HG03460 (cell line): Measurements from ENCODE around the gene CHST2.
"Not testable (repeated sequence)": the region's sequence is repeated elsewhere in the genome, so short reads cannot be mapped to it uniquely, and the experiment has no call there.

Experiments
- ATAC-seq: cut with Tn5 transposase; IDR thresholded peaks from one replicate; pipeline ENCODE4 v1.9.1; 2021; ENCODE audit not compliant: unreplicated experiment

Gene CHST2, protein sequence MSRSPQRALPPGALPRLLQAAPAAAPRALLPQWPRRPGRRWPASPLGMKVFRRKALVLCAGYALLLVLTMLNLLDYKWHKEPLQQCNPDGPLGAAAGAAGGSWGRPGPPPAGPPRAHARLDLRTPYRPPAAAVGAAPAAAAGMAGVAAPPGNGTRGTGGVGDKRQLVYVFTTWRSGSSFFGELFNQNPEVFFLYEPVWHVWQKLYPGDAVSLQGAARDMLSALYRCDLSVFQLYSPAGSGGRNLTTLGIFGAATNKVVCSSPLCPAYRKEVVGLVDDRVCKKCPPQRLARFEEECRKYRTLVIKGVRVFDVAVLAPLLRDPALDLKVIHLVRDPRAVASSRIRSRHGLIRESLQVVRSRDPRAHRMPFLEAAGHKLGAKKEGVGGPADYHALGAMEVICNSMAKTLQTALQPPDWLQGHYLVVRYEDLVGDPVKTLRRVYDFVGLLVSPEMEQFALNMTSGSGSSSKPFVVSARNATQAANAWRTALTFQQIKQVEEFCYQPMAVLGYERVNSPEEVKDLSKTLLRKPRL

DNA sequence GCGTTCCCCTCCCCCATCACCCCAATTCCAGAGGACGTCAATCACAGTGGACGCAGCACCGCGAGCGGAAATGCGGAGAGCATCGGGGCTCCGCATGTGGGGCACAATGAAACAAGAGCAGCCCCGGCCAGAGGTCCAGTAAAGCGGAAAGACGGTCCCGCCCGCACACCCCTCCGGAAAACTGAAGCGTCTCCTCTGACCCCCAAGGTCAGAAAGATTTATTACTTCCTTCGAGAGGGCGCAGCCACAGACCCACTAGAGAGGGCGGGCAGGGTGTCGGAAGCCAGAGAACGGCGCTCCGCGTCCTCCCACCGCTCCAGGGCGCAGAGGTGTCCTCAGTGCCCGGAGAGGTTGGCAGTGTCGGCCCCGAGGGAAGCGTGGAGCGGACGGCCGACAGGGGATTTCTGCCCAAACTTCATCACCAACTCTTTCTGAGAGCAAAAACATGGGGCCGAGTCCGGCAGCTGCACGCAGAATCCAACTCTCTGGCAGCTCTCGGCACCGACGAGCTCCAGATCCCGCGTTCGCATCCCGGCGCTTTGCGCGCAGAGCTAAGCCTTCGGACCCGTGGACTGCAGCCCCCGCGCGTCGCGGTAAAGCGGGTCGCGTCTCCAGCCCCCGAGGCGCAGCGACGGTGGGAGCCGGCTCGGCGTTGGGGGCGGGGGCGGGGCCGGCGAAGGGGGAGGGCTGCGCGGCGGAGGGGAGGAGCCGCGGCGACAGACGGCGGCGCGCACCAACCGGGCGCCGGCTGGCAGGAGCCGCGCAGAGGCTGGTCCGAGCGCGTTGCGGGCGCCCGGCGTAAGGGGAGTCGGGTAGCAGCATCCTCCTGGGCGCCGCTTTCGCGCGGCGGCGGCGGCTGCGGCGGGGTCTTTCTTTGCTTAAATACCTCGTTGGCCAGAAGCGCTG is at the start of gene CHST2:
CHST2 (plus strand) TSS at position 763 of the 906 bp plus-strand sequence. CDS start 1,046 bp downstream, outside the sequence.
- ATAC-seq, result peak; percentile 81

DNA sequence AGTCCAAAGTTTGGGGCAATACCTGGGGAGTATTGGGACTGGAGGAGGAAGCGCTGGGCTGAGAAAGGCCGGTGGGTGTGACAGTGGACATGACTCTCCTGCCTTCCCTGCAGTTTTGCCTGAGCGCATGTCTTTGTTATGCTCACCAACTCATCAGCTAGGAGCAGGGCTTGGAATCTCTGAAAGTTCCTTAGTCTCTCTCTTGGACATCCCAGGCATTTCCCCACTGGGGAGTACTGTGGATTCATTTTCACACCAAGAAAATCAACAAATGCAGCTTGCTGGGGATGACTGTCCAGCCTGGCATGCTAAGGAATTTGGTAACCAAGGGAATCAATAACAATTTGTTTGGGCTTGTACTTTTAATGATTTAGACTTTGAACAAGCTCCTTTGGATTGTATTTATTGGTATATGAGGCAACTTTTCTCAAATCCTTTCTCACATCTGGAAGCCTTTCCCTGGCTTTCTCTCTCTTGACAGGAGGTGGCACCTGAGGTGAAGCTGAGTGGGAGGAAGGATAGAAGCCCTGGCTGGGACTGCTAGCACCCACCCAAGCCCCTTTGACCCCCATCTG is 48.5 kb upstream of the CHST2 start:
- no peak for ATAC-seq

DNA sequence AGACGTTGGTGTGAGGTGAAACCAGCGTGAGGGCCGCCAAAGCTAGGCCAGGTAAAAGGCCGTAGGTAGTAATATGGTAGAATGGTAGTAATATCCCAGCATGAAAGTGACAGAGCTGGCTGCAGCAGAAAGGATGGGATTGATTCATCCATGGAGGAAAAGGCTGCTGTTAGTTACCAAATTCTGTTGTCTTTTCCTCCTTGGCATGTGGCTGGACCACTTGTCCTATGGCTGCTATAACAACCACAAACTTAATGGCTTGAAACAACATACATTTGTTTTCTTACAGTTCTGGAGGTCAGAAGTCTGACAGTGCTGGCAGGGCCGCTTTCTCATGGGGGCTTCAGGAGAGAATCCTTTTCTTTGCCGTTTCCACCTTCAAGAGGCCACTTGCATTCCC is 47.8 kb upstream of the CHST2 start:
- ATAC-seq, result no peak

DNA sequence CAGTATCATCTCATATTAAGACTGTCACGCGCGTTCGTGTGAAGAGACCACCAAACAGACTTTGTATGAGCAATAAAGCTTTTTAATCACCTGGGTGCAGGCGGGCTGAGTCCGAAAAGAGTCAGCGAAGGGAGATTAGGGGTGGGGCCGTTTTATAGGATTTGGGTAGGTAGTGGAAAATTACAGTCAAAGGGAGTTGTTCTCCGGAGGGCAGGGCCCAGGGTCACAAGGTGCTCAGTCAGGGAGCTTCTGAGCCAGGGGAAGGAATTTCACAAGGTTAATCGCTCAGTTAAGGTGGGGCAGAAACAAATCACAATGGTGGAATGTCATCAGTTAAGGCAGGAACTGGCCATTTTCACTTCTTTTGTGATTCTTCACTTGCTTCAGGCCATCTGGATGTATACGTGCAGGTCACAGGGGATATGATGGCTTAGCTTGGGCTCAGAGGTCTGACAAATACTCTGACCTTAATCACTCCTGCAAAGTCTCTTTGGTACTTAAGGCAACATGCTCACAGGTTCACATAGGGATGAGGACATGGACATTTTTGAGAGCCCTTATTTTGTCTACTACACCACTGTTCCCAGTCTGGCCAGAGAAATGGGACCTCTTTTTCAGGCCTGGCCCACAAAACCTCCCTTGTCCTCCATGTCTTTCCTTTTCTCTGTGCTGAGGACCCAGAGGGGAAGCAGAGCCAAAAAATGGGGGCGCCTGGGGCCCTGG is 47.1 kb upstream of the CHST2 start:
- not testable (repeated sequence) for ATAC-seq

DNA sequence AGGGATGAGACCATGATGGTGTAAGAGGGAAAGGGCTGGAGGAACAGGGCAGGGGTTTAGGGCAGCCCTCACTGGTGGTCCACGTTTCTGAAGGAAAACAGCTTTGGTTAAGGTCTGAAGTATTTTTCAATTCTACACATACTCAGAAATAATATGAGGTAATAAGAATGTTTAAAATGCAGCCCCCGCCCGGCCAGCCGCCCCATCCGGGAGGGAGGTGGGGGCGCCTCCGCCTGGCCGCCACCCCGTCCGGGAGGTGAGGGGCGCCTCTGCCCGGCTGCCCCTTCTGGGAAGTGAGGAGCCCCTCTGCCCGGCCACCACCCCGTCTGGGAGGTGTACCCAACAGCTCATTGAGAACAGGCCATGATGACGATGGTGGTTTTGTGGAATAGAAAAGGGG is 46.0 kb upstream of the CHST2 start:
- ATAC-seq, result not testable (repeated sequence)

DNA sequence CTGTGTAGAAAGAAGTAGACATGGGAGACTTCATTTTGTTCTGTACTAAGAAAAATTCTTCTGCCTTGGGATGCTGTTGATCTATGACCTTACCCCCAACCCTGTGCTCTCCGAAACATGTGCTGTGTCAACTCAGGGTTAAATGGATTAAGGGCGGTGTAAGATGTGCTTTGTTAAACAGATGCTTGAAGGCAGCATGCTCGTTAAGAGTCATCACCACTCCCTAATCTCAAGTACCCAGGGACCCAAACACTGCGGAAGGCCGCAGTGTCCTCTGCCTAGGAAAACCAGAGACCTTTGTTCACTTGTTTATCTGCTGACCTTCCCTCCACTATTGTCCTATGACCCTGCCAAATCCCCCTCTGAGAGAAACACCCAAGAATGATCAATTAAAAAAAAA is 45.6 kb upstream of the CHST2 start:
- not testable (repeated sequence) for ATAC-seq

DNA sequence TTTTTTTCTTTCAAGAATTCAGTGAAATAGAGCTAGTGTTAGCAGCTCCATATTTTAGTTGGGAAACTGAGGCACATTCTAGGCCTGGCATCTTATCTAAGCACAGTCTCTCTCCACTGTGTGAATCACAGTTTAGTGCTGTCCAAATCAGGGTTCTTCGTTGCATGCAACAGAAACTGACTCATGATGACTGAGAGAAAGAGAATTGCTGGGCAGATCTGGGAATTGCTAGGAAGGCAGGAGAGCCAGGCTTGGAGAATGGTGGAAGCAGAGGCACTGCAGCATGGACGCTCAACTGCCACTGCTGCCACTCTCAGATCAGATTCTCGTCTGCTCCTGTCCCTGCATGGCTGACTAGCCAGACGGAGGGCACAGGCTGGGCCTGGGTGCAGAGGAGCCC is 40.7 kb upstream of the CHST2 start:
- no peak for ATAC-seq

DNA sequence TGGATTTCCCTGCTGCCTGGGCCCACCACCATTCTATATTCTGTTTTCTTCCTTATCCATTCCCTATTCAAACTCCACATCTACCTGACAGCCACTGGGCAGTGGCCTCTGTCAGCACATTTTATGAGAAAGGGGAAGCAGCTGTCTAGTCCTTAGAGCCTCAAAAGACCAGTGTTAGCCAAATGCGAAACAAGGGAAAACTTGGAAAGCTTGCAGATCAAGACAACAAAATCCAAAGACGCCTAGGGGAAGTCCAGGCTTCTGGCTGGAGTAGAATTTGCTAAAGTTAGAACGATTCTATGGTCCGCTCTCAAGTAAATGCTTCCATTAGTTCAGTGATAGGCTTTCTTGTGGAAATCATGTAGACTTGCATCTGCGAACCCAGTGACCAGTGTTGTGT is 39.4 kb upstream of the CHST2 start:
- ATAC-seq, result no peak

DNA sequence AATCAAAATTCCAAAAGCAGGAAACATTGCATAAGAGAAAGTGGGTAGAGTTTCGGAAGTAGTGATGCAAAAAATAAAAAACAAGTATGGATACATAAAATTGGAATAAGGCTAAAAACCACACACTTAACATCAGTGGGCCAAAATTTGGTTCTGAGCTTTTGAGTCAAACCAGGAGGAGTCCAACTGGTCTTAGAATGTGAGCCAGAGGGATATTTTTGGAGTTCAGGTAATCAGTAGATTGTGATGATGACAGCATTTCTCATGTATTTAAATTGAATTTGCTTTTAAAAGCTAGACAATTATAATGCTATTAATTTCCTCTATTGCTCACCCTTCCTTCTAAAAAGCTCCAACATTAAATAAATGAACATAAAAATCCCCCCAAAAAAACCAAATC is 38.2 kb upstream of the CHST2 start:
- ATAC-seq, result no peak

DNA sequence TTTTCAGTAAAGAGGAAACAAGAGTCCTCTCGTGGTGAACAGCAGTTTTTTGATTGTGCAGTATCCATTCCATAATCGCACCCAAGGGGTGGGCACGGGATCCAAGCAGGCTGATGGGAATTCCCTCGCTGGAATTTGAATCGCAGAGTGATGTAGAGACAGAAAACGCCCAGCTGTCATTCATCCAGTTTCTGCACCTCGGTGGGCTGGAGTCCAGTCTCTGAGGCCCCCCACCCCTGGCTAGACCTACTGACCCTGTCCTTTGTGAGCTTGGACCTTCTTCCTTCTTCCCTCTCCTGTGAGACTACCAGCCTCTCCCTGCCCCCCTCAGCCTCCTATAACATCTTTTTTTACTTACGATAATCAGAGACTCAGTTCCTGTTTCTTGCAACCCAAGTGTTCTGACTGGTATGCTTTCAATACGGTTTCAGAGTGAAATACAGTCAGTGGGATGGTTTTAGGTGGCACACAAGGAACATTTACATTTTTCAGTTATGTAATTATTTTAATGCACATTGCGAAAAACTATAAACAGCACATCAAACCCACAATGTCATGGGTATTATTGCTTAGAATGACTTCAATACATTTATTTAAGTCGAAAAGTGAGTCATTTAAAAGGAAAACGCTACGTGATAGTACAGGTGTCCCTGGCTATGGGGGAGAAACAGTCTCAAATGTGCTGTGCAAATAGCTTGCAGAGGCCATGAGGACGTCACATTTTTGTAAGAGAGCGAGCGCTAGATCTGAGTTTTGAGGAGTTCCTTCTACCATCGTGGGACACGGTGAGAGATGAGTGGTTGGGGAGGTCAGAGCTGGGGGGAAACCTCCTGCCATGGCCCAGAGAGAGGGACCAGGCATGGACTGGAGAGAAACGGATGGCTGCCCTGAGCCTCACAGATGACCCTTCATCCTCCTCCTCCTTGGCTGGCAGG is 37.5 kb upstream of the CHST2 start:
- peak; percentile 79 for ATAC-seq

DNA sequence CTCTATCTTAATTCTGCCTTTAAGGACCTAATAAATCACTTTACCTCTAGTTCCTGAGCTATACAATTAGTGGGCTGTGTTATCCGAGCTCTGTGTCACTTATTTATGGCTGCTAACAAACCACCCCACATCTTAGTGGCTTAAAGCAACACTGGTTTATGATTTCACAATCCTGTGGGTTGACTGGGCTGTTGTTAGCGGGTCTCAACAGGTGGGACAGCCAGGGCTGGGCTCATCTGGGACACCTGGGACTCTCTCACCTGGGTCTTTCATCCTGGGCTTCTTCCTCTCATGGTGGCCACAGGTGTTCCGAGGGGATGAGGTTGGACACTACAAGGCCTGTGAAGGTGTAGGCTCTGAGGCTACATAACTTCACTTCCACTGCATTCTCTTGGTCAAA is 35.8 kb upstream of the CHST2 start:
- ATAC-seq, result no peak

DNA sequence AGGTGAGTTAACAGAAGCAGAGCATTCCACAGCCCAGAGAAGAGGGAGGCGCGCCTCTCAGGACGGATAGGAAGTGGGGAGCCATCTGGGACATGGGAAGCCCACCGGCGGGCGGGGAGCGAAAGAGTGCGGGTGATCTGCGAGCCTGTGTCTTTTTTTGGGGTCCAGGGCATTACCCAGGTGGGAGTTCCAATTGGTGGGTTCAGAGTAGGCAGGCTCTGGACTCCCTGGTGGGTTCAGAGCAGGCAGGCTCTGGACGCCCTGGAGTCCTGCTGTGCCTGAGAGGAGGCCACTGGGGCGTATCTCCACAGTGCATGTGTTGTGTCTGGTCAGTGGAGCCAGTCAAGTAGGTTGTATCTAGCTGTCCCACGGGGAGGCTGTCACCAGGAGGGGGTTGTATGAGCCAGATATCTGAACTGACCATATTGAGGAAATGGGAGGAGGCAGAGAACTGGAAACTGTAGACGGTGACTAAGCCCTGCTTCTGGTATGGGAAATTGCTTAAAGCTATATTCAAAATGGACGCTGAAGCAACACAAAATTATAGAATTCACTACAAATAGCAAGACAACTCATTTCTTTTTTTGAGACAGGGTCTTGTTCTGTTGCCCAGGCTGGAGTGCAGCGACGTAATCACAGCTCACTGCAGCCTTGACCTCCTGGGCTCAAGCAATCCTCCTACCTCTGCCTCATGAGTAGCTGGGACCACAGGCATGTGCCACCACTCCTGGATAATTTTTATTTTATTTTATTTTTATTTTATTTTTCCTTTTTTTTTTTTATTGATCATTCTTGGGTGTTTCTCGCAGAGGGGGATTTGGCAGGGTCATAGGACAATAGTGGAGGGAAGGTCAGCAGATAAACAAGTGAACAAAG is 34.5 kb upstream of the CHST2 start:
- ATAC-seq, result peak; percentile 51

DNA sequence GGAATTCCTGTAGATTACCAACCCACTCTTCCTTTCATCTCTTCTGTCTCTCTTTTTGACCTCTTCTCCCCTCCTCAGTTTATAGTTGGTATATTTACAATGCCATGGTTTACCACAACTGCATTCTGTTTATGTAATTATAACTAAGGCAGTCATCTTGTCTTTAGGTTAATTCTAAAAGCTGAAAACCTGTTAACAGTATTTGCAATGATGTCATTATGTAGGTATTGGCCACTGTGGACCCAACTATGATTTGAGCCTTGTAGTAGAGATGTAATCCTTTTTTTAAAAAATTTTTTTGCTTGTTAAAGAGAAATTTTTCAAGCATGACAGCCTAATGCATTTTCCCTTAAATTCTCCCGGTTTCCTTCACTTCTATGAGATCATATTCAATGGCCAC is 30.7 kb upstream of the CHST2 start:
- ATAC-seq, result no peak

DNA sequence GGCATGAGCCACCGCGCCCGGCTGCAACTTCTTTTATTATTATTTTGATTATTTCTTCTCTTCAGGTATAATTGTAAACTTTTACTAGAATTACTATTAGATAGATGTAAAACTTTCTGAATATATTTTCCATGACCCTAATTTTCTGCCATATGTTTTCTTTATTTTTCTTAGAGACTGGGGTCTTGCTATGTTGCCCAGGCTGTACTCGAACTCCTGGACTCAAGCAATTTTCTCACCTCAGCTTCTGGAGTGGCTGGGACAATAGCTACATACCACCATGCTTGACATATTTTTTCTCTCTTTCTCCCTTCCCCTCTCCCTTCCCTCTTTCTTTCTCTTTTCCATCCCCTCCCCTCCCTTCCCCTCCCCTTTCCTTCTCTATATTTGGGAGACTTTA is 29.6 kb upstream of the CHST2 start:
- ATAC-seq, result no peak

DNA sequence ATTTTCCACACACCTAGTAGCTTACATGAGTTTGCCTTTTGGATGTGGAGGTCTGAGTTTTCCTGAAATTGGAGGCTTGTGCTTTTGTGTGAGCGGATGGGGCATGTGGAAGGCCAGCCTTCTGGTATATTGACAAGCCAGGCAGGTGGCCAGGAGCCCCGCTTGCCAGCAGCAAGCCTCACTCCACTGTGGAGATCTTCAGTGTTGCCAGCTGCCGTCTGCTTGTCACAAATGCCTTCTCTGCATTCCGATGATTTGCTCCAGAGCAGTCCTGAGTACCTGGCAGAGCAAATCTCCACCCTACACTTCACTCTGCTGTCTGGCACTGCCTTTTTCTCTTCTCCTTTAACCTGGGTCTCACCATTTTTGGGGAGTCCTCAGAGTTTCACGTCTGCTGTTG is 29.1 kb upstream of the CHST2 start:
- ATAC-seq, result no peak

DNA sequence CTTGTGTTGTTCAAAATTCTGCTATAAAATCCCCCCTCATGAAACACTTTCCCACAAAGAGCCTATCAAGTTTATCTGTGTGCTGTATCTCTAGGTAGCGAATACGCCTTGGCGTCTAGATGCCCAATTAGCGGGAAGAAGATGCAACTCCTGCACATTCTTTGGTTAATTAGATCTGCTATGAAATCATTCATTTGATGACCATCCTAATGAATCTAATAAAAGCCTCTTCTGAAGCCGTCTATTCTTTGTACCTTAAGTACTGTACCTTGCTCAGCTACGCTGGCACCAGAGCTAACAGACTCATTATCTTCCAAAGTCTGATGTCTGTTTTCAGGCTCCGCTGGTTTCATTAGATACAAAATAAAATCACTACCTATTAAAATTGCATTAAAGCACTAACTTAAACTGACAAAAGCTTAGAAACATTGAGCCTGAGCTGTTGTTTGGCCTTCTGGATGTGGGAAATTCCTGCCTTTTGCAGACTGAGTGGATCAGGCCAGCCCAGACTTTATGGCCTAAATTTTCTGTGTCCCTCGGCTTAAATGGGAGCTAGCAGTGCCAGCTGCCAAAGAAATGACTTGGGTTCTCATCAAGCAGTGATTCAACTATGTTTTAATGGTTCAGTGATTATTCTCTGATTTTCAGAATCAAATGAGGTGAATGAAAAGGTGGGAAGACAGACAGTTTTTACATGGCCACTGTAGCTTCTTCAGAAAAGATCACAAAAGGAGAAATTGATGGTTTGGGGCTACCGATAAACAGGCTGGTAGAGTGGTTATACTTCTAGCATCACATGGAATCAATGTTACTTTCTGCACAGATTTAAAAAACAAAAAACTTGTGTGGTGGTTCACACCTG is 28.4 kb upstream of the CHST2 start:
- no peak for ATAC-seq

DNA sequence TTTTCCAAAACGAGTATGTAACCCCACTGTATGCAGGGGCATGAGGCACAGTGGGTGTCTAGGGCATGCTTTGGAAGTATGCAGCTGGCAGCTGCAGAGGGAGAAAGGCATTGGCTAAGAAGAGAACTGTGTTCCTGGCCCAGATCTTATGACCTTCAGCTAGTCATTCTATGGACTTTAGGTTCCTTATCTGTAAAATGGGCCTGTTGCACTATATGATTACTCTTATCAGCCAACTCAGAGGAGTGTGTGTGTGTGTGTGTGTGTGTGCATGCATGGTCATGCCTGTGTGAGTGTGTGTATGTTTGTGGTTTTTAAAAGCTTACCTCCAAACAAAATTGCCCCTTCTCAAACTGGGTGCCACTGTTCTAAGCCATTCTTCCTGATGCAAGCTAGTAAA is 27.4 kb upstream of the CHST2 start:
- no peak for ATAC-seq

DNA sequence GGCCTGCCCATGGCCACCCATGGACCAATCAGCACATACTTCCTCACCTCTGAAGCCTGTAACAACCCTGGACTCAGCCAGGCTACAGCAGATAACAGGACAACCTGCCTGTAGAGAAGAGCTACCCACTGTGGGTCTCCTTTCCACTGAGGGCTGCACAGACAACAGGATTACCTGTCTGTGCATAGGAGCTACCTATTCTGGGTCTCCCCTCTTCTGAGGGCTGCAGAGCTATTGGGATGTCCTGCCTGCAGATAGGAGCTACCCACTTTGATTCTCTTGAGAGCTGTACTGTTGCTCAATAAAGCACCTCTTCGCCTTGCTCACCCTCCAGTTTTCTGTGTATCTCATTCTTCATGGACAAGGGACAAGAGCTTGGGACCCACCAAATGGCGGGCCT is 23.8 kb upstream of the CHST2 start:
- ATAC-seq, result no peak
